Adrenal gland (tissue), 5 donors: Measurements from ENCODE around the gene STOML1.

ENCODE experiments used
- CTCF ChIP-seq, 6 experiments: fragments of 450-650 bp in 4 of 6; fragments of 200-600 bp in 2 of 6; sonication (generic) in 1 of 6; IDR thresholded peaks; 1 replicate in 5 of 6; 2 replicates in 1 of 6; pipeline versions ENCODE4 v1.5.1 to v1.8.0; 2016 to 2021; ENCODE audit warnings: antibody characterized with exemption in 6 of 6, mild to moderate bottlenecking in 2 of 6, moderate library complexity in 1 of 6
- POLR2A ChIP-seq, 2 donors: fragments of 450-650 bp; IDR thresholded peaks; one replicate each; pipeline ENCODE4 v1.6.1; 2017; ENCODE audit warnings: antibody characterized with exemption in 2 of 2, mild to moderate bottlenecking in 2 of 2, moderate library complexity in 1 of 2
- donor health status: DM: no; HTN: no; CAD: no.

DNA sequence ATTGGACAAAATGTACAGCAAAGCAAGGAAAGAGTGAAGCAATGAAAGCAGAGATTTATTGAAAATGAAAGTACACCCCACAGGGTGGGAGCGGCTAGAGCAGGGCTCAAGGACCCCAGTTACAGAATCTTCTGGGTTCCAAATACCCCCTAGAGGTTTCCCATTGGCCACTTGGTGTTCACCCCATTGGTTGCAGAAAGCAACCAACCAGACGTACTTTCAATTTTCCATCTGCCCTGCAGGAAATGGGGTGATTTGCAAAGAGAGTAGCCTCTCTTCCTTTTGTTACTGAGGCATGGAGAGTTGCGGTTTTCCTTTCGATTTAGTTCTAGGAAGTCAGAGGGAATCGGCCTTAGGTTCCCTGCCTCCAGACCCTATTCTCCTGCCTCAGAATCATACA is 4.8 kb upstream of the STOML1 start:
- TF ChIP-seq CTCF (IDR thresholded peaks at IDR 0.05) (no peak), POLR2A (IDR thresholded peaks at IDR 0.05) (no peak)
